WTC11 (cell line): ENCODE data around the gene GRM7. TPM values are rescaled to one million over a fixed set of nuclear protein-coding genes. Genes with fewer than 3 reads are reported as not detected.

Source experiments
- ATAC-seq: fragments of 200-7000 bp; cut with Tn5 transposase; 2 replicates; pipeline ENCODE4 v1.10.0; 2021; ENCODE audit warnings: mild to moderate bottlenecking, moderate library complexity
- CTCF ChIA-PET: fragments of 300-600 bp; sonication (Branson Sonifier 250); formaldehyde crosslinking; loops from one replicate; lab custom pipeline; 2021; ENCODE audit warnings: antibody characterized with exemption; lab: Charles Lee
- POLR2A ChIA-PET: fragments of 350-600 bp; sonication (Branson Sonifier 250); formaldehyde crosslinking; loops from one replicate; lab custom pipeline; 2021; ENCODE audit warnings: antibody characterized with exemption; lab: Charles Lee
- DNase-seq: peaks from one replicate; pipeline ENCODE4 v3.0.0; 2021; ENCODE audit warnings: low spot score
- H3K27ac Mint-ChIP-seq: 2 replicates; pipeline ENCODE4 v1.8.0; 2021; ENCODE audit warnings: mixed read lengths
- H3K27me3 Mint-ChIP-seq: 2 replicates; pipeline ENCODE4 v1.8.0; 2021; ENCODE audit warnings: low read depth, mild to moderate bottlenecking, moderate library complexity, mixed read lengths
- H3K36me3 Mint-ChIP-seq: 2 replicates; pipeline ENCODE4 v1.8.0; 2021; ENCODE audit warnings: mixed read lengths
- H3K4me1 Mint-ChIP-seq: 2 replicates; pipeline ENCODE4 v1.8.0; 2022; ENCODE audit warnings: mixed read lengths
- H3K4me3 Mint-ChIP-seq: 2 replicates; pipeline ENCODE4 v1.8.0; 2021; ENCODE audit warnings: mild to moderate bottlenecking, moderate library complexity, mixed read lengths
- H3K9me3 Mint-ChIP-seq: 2 replicates; pipeline ENCODE4 v1.8.0; 2021; ENCODE audit warnings: mixed read lengths
- ESRRA ChIP-seq: sonication (generic); formaldehyde crosslinking; IDR thresholded peaks from 2 replicates; pipeline ENCODE4 v1.8.1; 2022; ENCODE audit warnings: mild to moderate bottlenecking, missing genetic modification reagents, borderline replicate concordance
- KAT7 ChIP-seq: sonication (generic); formaldehyde crosslinking; IDR thresholded peaks from 2 replicates; pipeline ENCODE4 v1.8.1; 2023; ENCODE audit warnings: missing genetic modification reagents, mild to moderate bottlenecking, borderline replicate concordance
- MYBL2 ChIP-seq: sonication (generic); formaldehyde crosslinking; IDR thresholded peaks from 2 replicates; pipeline ENCODE4 v1.8.1; 2023; ENCODE audit warnings: mild to moderate bottlenecking, moderate library complexity, missing genetic modification reagents
- NR1H2 ChIP-seq: sonication (generic); formaldehyde crosslinking; IDR thresholded peaks from 2 replicates; pipeline ENCODE4 v1.9.0; 2021; ENCODE audit warnings: mild to moderate bottlenecking, moderate library complexity, missing genetic modification reagents
- SMAD3 ChIP-seq: sonication (generic); formaldehyde crosslinking; IDR thresholded peaks from 2 replicates; pipeline ENCODE4 v1.8.0; 2022; ENCODE audit warnings: missing genetic modification reagents, mild to moderate bottlenecking, borderline replicate concordance
- SP1 ChIP-seq: sonication (generic); formaldehyde crosslinking; conservative IDR thresholded peaks from 2 replicates; pipeline ENCODE4 v1.8.1; 2022; ENCODE audit warnings: missing genetic modification reagents
- TP53 ChIP-seq: sonication (generic); formaldehyde crosslinking; IDR thresholded peaks from 2 replicates; pipeline ENCODE4 v1.8.1; 2023; ENCODE audit warnings: mild to moderate bottlenecking, missing genetic modification reagents
- ZBTB21 ChIP-seq: sonication (generic); formaldehyde crosslinking; IDR thresholded peaks from 2 replicates; pipeline ENCODE4 v1.8.1; 2023; ENCODE audit warnings: mild to moderate bottlenecking, missing genetic modification reagents, borderline replicate concordance
- ZNF121 ChIP-seq: sonication (generic); formaldehyde crosslinking; IDR thresholded peaks from 2 replicates; pipeline ENCODE4 v1.8.0; 2023; ENCODE audit warnings: missing genetic modification reagents
- ZNF232 ChIP-seq: sonication (generic); formaldehyde crosslinking; IDR thresholded peaks from 2 replicates; pipeline ENCODE4 v1.8.0; 2022; ENCODE audit warnings: mild to moderate bottlenecking, missing genetic modification reagents
- ZNF317 ChIP-seq: sonication (generic); formaldehyde crosslinking; IDR thresholded peaks from 2 replicates; pipeline ENCODE4 v1.8.1; 2023; ENCODE audit warnings: low read depth, mild to moderate bottlenecking, moderate library complexity, missing genetic modification reagents, borderline replicate concordance
- ZNF423 ChIP-seq: fragments of 250-450 bp; sonication (Bioruptor Pico); IDR thresholded peaks from 2 replicates; pipeline ENCODE4 v2.1.2; 2022; ENCODE audit warnings: mild to moderate bottlenecking, moderate library complexity
- ZNF671 ChIP-seq: fragments of 250-450 bp; sonication (Bioruptor Pico); IDR thresholded peaks from 2 replicates; pipeline ENCODE4 v1.8.0; 2021; ENCODE audit warnings: mild to moderate bottlenecking
- total RNA-seq: library from RNA; stranded (reverse); gene quantifications from 3 replicates; pipeline ENCODE4 v1.2.3, GENCODE V29; 2021
- TF ChIP-seq, protein P1 (sequence below): sonication (generic); formaldehyde crosslinking; IDR thresholded peaks from 2 replicates; pipeline ENCODE4 v1.8.0; 2023; ENCODE audit warnings: missing genetic modification reagents
- TF ChIP-seq, protein P2 (sequence below): sonication (generic); formaldehyde crosslinking; IDR thresholded peaks from 2 replicates; pipeline ENCODE4 v1.8.1; 2022; ENCODE audit warnings: mild to moderate bottlenecking, moderate library complexity, missing genetic modification reagents
- TF ChIP-seq, protein P3 (sequence below): fragments of 250-450 bp; sonication (Bioruptor Pico); IDR thresholded peaks from 2 replicates; pipeline ENCODE4 v2.1.2; 2022; ENCODE audit warnings: mild to moderate bottlenecking, moderate library complexity
- TF ChIP-seq, protein P4 (sequence below): fragments of 250-450 bp; sonication (Bioruptor Pico); IDR thresholded peaks from 2 replicates; pipeline ENCODE4 v1.9.0; 2021; ENCODE audit warnings: mild to moderate bottlenecking
- TF ChIP-seq, protein P5 (sequence below): sonication (generic); formaldehyde crosslinking; IDR thresholded peaks from 2 replicates; pipeline ENCODE4 v1.8.1; 2022; ENCODE audit warnings: low read depth, missing genetic modification reagents, borderline replicate concordance
- TF ChIP-seq, protein P6 (sequence below): sonication (generic); formaldehyde crosslinking; conservative IDR thresholded peaks from 2 replicates; pipeline ENCODE4 v1.8.1; 2022; ENCODE audit warnings: mild to moderate bottlenecking, missing genetic modification reagents
- TF ChIP-seq, protein P7 (sequence below): fragments of 250-450 bp; sonication (Bioruptor Pico); IDR thresholded peaks from 2 replicates; pipeline ENCODE4 v1.9.0; 2021; ENCODE audit warnings: moderate library complexity, mild to moderate bottlenecking, inconsistent platforms, borderline replicate concordance
- TF ChIP-seq, protein P8 (sequence below): fragments of 250-450 bp; sonication (Bioruptor Pico); IDR thresholded peaks from 2 replicates; pipeline ENCODE4 v1.9.0; 2021; ENCODE audit warnings: mild to moderate bottlenecking
- TF ChIP-seq, protein P9 (sequence below): sonication (generic); formaldehyde crosslinking; IDR thresholded peaks from 2 replicates; pipeline ENCODE4 v1.8.0; 2022; ENCODE audit warnings: mild to moderate bottlenecking, missing genetic modification reagents

Gene GRM7
- total RNA-seq, 1 experiment from 2014 or later = 0.42 TPM

DNA sequence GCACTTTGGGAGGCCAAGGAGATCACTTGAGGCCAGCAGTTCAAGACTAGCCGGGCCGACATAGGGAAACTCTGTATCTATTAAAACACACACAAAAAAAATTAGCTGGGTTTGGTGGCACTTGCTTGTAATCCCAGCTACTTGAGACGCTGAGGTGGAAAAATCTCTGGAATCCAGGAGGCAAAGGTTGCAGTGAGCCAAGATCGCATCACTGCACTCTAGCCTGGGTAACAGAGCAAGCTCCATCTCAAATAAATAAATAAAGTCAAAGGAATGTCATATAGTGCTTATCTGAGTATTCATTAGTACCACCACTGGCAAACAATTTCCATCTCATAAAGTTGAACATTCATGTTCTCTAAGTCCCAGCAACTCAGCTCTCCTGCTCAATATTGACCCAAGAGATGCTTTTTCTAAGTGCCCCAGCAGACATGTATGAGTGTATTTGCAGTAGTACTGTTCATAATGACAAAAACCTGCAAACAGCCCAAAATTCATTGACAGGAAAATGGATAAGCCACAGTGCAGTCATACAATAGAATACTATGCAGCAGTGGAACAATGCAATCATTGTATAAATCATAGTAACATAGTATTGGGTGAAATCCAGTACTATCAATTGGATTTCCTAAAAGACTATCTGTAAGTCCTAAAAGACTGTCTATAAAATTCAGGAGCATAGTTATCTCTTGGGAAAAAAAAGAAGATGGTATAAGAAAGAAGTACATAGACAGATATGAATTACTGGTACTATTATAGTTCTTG is 889.2 kb downstream of the GRM7 start:
- H3K27ac Mint-ChIP-seq = no peak overlapping the region
- DNase-seq = no peak
- TF ChIP-seq, protein P1, sequence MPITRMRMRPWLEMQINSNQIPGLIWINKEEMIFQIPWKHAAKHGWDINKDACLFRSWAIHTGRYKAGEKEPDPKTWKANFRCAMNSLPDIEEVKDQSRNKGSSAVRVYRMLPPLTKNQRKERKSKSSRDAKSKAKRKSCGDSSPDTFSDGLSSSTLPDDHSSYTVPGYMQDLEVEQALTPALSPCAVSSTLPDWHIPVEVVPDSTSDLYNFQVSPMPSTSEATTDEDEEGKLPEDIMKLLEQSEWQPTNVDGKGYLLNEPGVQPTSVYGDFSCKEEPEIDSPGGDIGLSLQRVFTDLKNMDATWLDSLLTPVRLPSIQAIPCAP (CRISPR knock-in tag) = no peak
- TF ChIP-seq, protein P2, sequence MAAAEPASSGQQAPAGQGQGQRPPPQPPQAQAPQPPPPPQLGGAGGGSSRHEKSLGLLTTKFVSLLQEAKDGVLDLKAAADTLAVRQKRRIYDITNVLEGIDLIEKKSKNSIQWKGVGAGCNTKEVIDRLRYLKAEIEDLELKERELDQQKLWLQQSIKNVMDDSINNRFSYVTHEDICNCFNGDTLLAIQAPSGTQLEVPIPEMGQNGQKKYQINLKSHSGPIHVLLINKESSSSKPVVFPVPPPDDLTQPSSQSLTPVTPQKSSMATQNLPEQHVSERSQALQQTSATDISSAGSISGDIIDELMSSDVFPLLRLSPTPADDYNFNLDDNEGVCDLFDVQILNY (CRISPR knock-in tag) = no peak
- TF ChIP-seq ZNF317 (no peak), ZNF121 (CRISPR knock-in tag) (no peak), TP53 (CRISPR knock-in tag) (no peak), NR1H2 (CRISPR knock-in tag) (no peak)
- TF ChIP-seq, protein P3, sequence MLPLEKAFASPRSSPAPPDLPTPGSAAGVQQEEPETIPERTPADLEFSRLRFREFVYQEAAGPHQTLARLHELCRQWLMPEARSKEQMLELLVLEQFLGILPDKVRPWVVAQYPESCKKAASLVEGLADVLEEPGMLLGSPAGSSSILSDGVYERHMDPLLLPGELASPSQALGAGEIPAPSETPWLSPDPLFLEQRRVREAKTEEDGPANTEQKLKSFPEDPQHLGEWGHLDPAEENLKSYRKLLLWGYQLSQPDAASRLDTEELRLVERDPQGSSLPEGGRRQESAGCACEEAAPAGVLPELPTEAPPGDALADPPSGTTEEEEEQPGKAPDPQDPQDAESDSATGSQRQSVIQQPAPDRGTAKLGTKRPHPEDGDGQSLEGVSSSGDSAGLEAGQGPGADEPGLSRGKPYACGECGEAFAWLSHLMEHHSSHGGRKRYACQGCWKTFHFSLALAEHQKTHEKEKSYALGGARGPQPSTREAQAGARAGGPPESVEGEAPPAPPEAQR = no peak
- TF ChIP-seq, protein P4, sequence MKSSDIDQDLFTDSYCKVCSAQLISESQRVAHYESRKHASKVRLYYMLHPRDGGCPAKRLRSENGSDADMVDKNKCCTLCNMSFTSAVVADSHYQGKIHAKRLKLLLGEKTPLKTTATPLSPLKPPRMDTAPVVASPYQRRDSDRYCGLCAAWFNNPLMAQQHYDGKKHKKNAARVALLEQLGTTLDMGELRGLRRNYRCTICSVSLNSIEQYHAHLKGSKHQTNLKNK = no peak
- TF ChIP-seq, protein P5, sequence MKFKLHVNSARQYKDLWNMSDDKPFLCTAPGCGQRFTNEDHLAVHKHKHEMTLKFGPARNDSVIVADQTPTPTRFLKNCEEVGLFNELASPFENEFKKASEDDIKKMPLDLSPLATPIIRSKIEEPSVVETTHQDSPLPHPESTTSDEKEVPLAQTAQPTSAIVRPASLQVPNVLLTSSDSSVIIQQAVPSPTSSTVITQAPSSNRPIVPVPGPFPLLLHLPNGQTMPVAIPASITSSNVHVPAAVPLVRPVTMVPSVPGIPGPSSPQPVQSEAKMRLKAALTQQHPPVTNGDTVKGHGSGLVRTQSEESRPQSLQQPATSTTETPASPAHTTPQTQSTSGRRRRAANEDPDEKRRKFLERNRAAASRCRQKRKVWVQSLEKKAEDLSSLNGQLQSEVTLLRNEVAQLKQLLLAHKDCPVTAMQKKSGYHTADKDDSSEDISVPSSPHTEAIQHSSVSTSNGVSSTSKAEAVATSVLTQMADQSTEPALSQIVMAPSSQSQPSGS (CRISPR knock-in tag) = no peak
- TF ChIP-seq, protein P6, sequence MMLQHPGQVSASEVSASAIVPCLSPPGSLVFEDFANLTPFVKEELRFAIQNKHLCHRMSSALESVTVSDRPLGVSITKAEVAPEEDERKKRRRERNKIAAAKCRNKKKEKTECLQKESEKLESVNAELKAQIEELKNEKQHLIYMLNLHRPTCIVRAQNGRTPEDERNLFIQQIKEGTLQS = no peak
- H3K36me3 Mint-ChIP-seq = no peaks in the 10 kb centered on the region
- ChIA-PET CTCF (no interaction called here), POLR2A (no interaction called here)
- peaks cover 3% of the 10 kb centered on the region; the same call in 1 of the 2 replicates for H3K9me3 Mint-ChIP-seq
- H3K27me3 Mint-ChIP-seq = no peaks in the 10 kb centered on the region
- H3K4me3 Mint-ChIP-seq = no peak overlapping the region
- ATAC-seq = no peak
- peaks cover 38% of the 10 kb centered on the region for H3K4me1 Mint-ChIP-seq

DNA sequence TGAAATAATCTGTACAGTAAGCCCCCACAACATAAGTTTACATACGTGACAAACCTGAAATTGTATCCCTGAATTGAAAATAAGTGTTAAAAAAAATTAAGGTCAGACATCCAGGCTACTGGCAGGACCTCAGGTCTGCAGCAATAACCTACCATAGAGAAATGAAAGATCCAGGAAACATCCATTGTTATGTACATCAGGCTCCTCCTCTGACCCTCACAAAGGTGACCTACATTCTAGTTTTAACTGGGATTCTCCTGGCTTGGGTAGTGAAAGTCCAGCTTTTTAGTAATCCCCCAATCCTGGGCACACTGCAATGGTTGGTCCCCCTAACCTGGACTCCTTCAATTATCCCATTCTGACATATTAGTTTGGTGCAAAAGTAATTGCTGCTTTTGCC is 891.1 kb downstream of the GRM7 start:
- Mint-ChIP-seq H3K27ac (no peak overlapping the region), H3K36me3 (no peaks in the 10 kb centered on the region), H3K4me1 (peaks cover 38% of the 10 kb centered on the region), H3K27me3 (no peaks in the 10 kb centered on the region), H3K4me3 (no peak overlapping the region), H3K9me3 (peaks cover under 1% of the 10 kb centered on the region; the same call in 1 of the 2 replicates)
- ATAC-seq (peak; percentile 89), DNase-seq (no peak)
- ChIA-PET CTCF (no interaction called here), POLR2A (no interaction called here)
- TF ChIP-seq SP1 (no peak), ZNF423 (CRISPR knock-in tag) (no peak), ESRRA (CRISPR knock-in tag) (no peak), KAT7 (no peak), TP53 (CRISPR knock-in tag) (no peak), ZNF671 (CRISPR knock-in tag) (no peak), MYBL2 (CRISPR knock-in tag) (no peak), SMAD3 (no peak), NR1H2 (CRISPR knock-in tag) (no peak), ZBTB21 (no peak), ZNF232 (CRISPR knock-in tag) (no peak)
- TF ChIP-seq, protein P7, sequence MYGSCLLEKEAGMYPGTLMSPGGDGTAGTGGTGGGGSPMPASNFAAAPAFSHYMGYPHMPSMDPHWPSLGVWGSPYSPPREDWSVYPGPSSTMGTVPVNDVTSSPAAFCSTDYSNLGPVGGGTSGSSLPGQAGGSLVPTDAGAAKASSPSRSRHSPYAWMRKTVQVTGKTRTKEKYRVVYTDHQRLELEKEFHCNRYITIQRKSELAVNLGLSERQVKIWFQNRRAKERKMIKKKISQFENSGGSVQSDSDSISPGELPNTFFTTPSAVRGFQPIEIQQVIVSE (CRISPR knock-in tag) = no peak
- TF ChIP-seq, protein P8, sequence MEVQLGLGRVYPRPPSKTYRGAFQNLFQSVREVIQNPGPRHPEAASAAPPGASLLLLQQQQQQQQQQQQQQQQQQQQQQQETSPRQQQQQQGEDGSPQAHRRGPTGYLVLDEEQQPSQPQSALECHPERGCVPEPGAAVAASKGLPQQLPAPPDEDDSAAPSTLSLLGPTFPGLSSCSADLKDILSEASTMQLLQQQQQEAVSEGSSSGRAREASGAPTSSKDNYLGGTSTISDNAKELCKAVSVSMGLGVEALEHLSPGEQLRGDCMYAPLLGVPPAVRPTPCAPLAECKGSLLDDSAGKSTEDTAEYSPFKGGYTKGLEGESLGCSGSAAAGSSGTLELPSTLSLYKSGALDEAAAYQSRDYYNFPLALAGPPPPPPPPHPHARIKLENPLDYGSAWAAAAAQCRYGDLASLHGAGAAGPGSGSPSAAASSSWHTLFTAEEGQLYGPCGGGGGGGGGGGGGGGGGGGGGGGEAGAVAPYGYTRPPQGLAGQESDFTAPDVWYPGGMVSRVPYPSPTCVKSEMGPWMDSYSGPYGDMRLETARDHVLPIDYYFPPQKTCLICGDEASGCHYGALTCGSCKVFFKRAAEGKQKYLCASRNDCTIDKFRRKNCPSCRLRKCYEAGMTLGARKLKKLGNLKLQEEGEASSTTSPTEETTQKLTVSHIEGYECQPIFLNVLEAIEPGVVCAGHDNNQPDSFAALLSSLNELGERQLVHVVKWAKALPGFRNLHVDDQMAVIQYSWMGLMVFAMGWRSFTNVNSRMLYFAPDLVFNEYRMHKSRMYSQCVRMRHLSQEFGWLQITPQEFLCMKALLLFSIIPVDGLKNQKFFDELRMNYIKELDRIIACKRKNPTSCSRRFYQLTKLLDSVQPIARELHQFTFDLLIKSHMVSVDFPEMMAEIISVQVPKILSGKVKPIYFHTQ (CRISPR knock-in tag) = no peak
- TF ChIP-seq, protein P9, sequence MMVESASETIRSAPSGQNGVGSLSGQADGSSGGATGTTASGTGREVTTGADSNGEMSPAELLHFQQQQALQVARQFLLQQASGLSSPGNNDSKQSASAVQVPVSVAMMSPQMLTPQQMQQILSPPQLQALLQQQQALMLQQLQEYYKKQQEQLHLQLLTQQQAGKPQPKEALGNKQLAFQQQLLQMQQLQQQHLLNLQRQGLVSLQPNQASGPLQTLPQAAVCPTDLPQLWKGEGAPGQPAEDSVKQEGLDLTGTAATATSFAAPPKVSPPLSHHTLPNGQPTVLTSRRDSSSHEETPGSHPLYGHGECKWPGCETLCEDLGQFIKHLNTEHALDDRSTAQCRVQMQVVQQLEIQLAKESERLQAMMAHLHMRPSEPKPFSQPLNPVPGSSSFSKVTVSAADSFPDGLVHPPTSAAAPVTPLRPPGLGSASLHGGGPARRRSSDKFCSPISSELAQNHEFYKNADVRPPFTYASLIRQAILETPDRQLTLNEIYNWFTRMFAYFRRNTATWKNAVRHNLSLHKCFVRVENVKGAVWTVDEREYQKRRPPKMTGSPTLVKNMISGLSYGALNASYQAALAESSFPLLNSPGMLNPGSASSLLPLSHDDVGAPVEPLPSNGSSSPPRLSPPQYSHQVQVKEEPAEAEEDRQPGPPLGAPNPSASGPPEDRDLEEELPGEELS (CRISPR knock-in tag) = no peak
- TF ChIP-seq, protein P4 = no peak
